ENCODE measurements around the gene NCEH1.

DNA sequence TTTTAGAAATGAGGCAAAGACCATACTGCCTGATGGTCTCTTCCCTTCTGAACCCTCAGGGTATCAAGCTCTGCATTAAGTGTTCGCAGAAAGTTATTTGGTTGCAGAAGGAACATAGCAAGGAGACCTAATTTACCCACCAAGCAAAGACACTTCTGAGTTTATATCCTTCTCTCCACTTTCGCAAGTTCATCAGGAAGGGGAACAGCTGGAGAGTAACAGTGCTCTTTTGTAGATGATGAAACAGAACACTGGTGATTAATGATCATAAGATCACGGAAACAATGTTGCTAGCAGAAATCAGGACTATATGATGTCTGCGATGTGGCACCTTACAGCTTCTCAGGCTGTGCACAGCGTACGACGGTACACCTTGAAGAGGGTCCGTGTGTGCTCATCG, 62.1 kb downstream of the NCEH1 start:
- TF ChIP-seq CTCF (IDR thresholded peaks at IDR 0.05) (no peak), POLR2A (IDR thresholded peaks at IDR 0.05) (no peak), EP300 (IDR thresholded peaks at IDR 0.05) (no peak)
